Measurements from ENCODE around the gene ATAD3C. TPM values are rescaled to one million over a fixed set of nuclear protein-coding genes. Genes with fewer than 3 reads are reported as not detected.
"Not testable (repeated sequence)": the region's sequence is repeated elsewhere in the genome, so short reads cannot be mapped to it uniquely, and the experiment has no call there.

ATAD3C gene
- total RNA-seq, 1 donor, result under 0.01 TPM

DNA sequence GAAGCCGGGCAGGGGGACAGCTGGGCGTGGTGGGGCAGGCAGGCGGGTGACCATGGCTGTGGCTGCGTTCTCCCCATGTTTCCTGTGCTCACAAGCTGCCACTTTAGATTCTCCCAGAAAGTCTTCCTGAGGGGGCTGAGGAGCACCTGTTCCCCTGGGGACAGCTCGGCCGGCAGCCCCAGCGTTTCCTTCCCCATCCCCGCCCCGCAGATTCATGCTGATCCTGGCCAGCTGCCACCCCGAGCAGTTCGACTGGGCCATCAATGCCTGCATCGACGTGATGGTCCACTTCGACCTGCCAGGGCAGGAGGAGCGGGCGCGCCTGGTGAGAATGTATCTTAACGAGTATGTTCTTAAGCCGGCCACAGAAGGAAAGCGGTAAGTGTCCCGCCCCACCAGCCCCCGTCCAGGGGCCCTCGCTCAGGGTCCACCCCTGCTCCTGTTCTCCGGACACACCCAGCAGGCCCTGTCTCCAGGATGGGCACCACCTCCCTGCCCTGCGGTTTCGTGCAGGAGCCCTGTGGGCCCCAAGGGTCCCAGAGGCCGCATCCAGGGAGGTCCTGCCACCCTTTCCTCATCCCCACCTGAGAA lies 11.1 kb downstream of the ATAD3C start:
- DNase-seq (ENCODE audit: low read depth), result no peak
- TF ChIP-seq, protein P1, sequence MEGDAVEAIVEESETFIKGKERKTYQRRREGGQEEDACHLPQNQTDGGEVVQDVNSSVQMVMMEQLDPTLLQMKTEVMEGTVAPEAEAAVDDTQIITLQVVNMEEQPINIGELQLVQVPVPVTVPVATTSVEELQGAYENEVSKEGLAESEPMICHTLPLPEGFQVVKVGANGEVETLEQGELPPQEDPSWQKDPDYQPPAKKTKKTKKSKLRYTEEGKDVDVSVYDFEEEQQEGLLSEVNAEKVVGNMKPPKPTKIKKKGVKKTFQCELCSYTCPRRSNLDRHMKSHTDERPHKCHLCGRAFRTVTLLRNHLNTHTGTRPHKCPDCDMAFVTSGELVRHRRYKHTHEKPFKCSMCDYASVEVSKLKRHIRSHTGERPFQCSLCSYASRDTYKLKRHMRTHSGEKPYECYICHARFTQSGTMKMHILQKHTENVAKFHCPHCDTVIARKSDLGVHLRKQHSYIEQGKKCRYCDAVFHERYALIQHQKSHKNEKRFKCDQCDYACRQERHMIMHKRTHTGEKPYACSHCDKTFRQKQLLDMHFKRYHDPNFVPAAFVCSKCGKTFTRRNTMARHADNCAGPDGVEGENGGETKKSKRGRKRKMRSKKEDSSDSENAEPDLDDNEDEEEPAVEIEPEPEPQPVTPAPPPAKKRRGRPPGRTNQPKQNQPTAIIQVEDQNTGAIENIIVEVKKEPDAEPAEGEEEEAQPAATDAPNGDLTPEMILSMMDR (IDR thresholded peaks at IDR 0.05; ENCODE audit: insufficient read depth, low read length), result no peak
- H3K4me3 ChIP-seq (ENCODE audit: low read depth, low read length), result no peak overlapping the region

DNA sequence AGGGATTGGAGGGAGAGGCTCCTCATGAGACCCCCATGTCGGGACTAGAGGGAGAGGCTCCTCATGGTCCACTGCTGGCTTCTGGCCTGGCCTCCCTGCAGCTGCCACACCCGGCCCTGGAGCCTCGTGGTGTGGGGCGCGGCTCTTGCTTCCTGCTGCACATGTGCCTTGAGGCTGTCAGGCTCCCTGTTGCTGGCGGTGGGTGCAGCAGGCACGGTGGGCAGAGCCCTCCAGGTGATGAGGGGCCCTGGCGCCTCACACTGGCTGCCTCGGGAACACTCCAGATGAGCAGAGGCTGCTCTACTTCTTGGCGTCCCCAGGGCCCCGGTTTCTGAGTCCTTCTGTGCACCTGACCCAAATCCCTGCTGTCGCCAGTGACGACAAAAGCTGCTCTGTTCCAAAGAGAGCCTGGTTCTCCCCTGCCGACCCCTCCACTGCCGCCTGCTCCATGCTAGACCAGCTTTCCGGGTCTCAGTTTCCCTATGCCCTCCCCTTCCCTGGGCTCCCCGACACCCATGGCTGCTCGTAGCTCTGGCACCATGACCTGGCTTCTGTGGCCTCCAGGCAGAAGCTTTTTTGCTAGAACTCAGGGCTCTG lies 12.3 kb downstream of the ATAD3C start:
- no peak for DNase-seq (ENCODE audit: low read depth)
- TF ChIP-seq, protein P1 (IDR thresholded peaks at IDR 0.05; ENCODE audit: insufficient read depth, low read length), result no peak
- no peak overlapping the region for H3K4me3 ChIP-seq (ENCODE audit: low read depth, low read length)

DNA sequence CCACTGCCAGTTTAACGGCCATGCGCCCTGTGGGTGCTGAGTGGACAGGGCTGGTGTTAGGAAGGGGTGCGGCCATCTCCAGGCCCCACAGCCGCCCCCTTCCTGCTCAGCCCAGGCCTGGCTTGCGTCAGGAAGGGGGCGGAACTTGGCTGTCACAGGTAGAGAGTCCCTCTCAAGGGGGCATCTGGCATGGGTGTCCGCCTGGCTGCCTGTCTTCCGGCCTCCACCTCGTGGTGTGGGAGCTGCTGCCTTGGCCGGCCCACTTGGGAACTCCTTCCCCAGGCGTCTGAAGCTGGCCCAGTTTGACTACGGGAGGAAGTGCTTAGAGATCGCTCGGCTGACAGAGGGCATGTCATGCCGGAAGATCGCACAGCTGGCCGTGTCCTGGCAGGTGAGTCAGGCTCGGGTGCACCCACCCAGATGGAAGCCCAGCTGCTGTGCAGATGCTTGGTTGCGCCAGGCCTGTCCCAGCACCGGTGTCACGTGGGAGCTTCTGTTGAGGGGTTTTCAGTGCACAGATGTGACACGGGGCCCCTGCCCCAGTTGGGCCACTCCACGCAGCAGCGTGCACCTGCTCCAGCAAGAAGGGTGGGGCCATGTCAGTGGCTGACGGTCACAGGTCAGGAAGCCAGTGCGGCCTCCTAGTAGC lies 13.0 kb downstream of the ATAD3C start:
- no peak overlapping the region for H3K4me3 ChIP-seq (ENCODE audit: low read depth, low read length)
- DNase-seq (ENCODE audit: low read depth), result peak; percentile 29
- TF ChIP-seq, protein P1 (IDR thresholded peaks at IDR 0.05; ENCODE audit: insufficient read depth, low read length), result no peak

DNA sequence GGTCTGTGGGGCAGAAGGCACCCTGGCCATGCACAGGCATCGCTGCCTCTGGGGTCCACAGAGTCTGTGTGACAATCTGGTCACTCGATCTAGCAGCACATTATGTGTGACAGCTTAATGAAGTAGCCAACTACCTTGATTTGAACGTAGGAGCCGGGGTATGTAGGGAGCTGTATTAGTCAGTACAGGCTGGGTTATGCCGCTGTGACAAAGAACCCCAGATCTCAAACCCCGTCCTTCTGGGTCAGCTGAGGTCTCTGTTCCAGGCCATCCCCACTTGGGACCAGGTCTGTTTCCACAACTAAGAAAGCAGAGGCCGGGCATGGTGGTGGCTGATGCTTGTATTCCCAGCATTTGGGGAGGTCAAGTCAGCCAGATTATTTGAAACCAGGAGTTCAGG lies 13.8 kb downstream of the ATAD3C start:
- DNase-seq (ENCODE audit: low read depth), result no peak
- TF ChIP-seq, protein P1 (IDR thresholded peaks at IDR 0.05; ENCODE audit: insufficient read depth, low read length), result no peak

DNA sequence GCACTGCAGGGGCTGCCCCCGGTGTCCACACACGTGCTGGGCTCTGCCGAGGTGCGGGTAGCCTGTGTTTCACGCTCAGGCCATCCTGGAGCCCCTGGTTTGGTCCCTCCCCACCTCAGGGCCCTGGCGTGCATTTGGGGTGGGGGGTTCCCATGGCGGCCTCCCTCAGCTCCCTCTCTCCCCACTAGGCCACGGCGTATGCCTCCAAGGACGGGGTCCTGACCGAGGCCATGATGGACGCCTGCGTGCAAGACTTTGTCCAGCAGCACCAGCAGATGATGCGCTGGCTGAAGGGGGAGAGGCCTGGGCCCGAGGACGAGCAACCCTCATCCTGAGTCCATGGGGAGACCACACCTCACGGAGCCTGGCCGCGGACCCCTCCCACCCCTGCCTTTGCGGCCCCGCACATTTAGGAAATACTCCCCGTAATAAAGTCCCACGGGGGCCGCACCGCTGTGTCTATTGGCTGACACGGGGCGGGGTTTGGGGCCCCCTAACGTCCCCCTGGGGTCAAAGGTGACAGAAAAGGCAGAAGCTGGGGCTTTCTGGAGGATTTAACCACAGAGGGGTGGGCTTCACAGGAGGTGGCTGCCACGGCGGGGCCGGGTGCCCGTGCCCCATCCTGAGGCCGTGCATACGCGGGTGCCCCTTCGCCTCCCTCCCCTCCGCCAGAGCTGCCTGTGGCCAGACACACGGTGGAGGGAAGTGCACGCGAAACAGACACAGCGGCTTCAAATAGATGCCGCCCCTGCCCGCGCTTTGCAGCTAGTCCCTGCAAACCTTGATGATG lies 18.9 kb downstream of the ATAD3C start:
- DNase-seq (ENCODE audit: low read depth); H3K4me3 ChIP-seq (ENCODE audit: low read depth, low read length): not testable (repeated sequence)

More for the DNA sequence above, 13.8 kb downstream of the ATAD3C start:
- no peak overlapping the region for H3K4me3 ChIP-seq (ENCODE audit: low read depth, low read length)

DNA sequence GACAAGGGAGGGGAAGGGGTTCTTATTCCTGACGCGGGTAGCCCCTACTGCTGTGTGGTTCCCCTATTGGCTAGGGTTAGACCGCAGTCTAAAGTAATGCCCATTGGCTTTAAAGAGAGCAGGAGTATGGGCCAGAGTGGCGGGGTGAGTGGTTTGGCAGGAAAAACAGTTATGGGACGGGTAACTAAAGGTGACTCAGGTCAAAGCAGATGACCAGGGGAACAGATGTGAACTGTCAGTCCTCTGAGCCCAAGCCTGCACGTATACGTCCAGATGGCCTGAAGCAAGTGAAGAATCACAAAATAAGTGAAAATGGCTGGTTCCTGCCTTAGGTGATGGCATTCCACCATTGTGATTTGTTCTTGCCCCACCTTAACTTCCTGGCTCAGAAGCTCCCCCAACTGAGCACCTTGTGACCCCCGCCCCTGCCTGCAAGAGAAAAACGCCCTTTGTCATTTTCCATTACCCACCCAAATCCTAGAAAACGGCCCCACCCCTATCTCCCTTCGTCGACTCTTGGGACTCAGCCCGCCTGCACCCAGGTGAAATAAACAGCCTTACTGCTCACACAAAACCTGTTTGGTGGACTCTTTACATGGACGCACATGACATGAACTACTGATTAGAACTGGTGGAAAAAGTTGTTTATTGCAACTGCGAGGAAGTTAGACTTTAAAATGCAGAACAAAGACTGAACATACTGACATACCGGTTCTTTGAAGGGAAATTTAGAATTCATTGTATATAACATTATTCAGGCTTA lies 21.3 kb downstream of the ATAD3C start:
- no peak for DNase-seq (ENCODE audit: low read depth)
- H3K4me3 ChIP-seq (ENCODE audit: low read depth, low read length), result peak overlapping the region; percentile 84
- TF ChIP-seq, protein P1 (IDR thresholded peaks at IDR 0.05; ENCODE audit: insufficient read depth, low read length), result no peak

Measured in fibroblast of the aortic adventitia (primary cell).